GM12874 (cell line): ENCODE results near the gene C10orf120.

Experiments
- TF ChIP-seq, protein P1 (sequence below): IDR thresholded peaks from 2 replicates; pipeline ENCODE4 v1.5.1; 2011; ENCODE audit warnings: low read depth, mild to moderate bottlenecking, control low read depth, low read length, moderate library complexity; ENCODE audit not compliant: insufficient read depth

Gene C10orf120

DNA sequence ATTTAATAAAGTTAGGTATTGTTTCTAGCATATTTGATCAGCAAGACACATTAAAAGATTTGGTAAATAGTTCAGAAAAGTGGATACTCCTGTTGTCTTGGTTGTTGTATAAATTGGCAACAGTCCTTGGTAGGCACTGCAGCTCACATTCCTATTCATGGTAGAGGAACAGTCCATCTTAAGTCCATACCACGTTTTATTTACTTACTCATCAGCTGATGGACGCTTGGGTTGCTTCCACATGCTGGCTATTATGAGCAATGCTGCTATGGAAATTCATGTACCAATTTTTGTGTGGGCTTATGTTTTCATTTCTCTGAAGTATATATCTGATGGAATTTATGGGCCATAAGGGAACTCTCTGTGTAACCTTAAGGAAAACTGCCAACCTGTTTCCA is 43.3 kb downstream of the C10orf120 start:
- TF ChIP-seq, protein P1, sequence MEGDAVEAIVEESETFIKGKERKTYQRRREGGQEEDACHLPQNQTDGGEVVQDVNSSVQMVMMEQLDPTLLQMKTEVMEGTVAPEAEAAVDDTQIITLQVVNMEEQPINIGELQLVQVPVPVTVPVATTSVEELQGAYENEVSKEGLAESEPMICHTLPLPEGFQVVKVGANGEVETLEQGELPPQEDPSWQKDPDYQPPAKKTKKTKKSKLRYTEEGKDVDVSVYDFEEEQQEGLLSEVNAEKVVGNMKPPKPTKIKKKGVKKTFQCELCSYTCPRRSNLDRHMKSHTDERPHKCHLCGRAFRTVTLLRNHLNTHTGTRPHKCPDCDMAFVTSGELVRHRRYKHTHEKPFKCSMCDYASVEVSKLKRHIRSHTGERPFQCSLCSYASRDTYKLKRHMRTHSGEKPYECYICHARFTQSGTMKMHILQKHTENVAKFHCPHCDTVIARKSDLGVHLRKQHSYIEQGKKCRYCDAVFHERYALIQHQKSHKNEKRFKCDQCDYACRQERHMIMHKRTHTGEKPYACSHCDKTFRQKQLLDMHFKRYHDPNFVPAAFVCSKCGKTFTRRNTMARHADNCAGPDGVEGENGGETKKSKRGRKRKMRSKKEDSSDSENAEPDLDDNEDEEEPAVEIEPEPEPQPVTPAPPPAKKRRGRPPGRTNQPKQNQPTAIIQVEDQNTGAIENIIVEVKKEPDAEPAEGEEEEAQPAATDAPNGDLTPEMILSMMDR = no peak

- TF ChIP-seq, protein P1 = no peak
Observed at GRCh38 chr10:122655524-122656307, 43.9 kb downstream of the C10orf120 start.

DNA sequence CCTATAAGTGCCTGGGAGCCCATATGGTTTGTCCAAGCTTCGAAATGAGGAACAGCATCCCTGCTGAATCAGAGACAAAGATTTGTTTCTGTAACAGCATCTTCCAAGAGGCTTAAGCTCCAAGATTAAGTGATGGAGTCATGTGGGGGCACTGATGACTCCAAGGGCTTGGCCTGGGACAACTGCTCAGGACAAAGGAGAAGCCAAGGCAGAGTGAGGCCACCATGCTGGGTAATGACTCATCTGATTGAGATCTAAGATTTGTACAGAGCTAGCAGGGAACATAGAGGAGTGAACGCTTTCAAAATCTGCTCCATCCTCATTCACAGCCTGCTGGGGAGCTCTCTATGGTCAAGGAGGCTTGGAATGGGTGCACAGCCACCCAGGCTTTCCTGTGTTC is 49.3 kb downstream of the C10orf120 start:
- TF ChIP-seq, protein P1 = no peak

- TF ChIP-seq, protein P1 = no peak
Observed at GRCh38 chr10:122649903-122650302, 49.7 kb downstream of the C10orf120 start.

GRCh38 chr10:122648599-122649428 is 50.8 kb downstream of the C10orf120 start:
- TF ChIP-seq, protein P1 = peak; percentile 68
